Measurements from ENCODE around the gene DHRS7B.
"Not testable (repeated sequence)": the region's sequence is repeated elsewhere in the genome, so short reads cannot be mapped to it uniquely, and the experiment has no call there.

DHRS7B gene

DNA sequence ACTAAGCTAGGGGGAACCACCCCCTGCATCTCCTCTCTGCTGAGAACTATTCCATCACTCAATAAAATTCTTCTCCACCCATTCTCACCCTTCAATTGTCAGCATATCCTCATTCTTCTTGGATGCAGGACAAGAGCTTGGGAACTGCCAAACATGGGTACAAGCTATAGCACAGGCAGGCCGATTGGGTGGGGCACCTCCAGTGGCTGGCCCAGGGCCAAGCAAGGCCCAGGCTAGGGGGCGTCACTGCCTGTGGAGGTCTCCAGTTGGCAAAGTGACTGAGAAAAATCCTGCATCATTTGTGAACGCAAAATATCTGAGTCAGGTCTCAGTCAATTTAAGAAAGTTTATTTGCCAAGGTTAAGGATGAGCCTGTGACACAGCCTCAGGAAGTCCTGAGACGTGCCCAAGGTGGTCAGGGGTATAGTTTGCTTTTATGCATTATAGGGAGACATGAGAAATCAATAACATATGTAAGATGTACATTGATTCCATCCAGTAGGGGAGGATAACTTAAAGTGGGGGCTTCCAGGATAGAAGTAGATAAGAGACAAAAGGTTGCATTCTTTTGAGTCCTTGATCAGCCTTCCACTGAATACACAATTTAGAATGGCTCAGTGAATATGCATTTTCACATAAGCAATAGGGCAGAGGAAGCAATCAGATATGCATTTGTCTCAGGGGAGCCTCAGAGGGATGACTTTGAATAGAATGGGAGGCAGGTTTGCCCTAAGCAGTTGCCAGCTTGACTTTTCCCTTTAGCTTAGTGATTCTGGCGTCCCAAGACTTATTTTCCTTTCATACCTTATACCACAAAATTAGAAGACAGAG is 21.5 kb upstream of the DHRS7B start:
- H3K4me3 ChIP-seq (ENCODE audit: low read length): no peak overlapping the region
- no peak for DNase-seq (ENCODE audit: low read depth, low spot score)

DNA sequence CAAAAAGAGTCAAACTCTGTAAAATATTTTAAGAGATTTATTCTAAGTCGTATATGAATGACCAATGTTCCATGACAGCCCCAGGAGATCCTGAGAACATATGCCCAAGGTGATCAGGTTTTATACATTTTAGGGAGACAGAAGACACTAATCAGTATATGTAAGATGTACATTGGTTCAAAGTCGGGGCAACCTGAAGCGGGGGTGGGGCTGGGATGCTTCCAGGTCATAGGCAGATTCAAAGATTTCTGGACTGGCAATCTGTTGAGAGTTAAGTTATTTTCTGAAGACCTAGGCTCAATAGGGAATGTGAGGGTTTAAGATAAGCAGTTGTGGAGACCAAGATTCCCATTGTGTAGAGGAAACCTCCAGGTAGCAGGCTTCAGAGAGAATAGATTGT is 20.4 kb upstream of the DHRS7B start:
- no peak overlapping the region for H3K4me3 ChIP-seq (ENCODE audit: low read length)
- no peak for DNase-seq (ENCODE audit: low read depth, low spot score)

GRCh38 chr17:21107067-21107650 is 19.6 kb upstream of the DHRS7B start:
- DNase-seq (ENCODE audit: low read depth, low spot score); H3K4me3 ChIP-seq (ENCODE audit: low read length): not testable (repeated sequence)

GRCh38 chr17:21108651-21109050 is 18.1 kb upstream of the DHRS7B start:
- H3K4me3 ChIP-seq (ENCODE audit: low read length): no peak overlapping the region
- DNase-seq (ENCODE audit: low read depth, low spot score): no peak

GRCh38 chr17:21113049-21113690 is 13.6 kb upstream of the DHRS7B start:
- no peak for DNase-seq (ENCODE audit: low read depth, low spot score)
- H3K4me3 ChIP-seq (ENCODE audit: low read length): no peak overlapping the region

- no peak for DNase-seq (ENCODE audit: low read depth, low spot score)
- H3K4me3 ChIP-seq (ENCODE audit: low read length): no peak overlapping the region
Observed at GRCh38 chr17:21113716-21114115, 13.0 kb upstream of the DHRS7B start.

- not testable (repeated sequence) for DNase-seq (ENCODE audit: low read depth, low spot score); H3K4me3 ChIP-seq (ENCODE audit: low read length)
Observed at GRCh38 chr17:21114791-21115190, 12.0 kb upstream of the DHRS7B start.

- H3K4me3 ChIP-seq (ENCODE audit: low read length): no peak overlapping the region
- DNase-seq (ENCODE audit: low read depth, low spot score): peak; percentile 67
Observed at GRCh38 chr17:21119247-21119918, 7.4 kb upstream of the DHRS7B start.

DNA sequence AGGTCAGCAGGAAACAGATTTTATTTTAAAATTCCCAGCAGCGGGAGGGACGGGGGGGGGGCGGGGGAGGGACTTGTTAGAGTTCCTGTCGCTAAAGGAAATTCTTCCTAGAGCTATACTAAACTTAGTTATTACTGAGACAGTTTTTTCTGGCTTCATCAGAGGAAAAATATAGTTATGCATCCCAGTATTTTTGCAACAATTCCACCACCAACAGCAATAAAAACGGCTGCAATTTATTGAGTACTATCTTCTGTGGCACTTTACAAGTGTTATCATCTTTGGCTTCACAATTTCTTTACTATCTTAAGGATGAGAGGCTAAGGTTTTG is 6.9 kb upstream of the DHRS7B start:
- H3K4me3 ChIP-seq (ENCODE audit: low read length): no peak overlapping the region
- DNase-seq (ENCODE audit: low read depth, low spot score): no peak

GRCh38 chr17:21124086-21124485 is 2.7 kb upstream of the DHRS7B start:
- H3K4me3 ChIP-seq (ENCODE audit: low read length): no peak overlapping the region
- DNase-seq (ENCODE audit: low read depth, low spot score): no peak

DNA sequence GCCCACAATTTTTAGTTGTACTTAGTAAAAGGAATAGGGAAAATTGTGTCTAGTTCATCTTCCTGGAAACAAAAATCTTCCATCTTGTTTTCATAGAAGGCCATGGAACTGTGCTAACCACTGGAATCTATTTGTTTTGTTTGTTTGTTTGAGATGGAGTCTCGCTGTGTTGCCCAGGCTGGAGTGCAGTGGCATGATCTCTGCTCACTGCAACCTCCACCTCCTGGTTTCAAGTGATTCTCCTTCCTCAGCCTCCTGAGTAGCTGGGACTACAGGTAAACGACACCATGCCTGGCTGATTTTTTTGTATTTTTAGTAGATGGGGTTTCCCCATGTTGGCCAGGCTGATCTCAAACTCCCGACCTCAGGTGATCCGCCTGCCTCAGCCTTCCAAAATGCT is 2.2 kb upstream of the DHRS7B start:
- not testable (repeated sequence) for H3K4me3 ChIP-seq (ENCODE audit: low read length); DNase-seq (ENCODE audit: low read depth, low spot score)

- DNase-seq (ENCODE audit: low read depth, low spot score): peak; percentile 72
- H3K4me3 ChIP-seq (ENCODE audit: low read length): peak overlapping the region; percentile 91
Observed at GRCh38 chr17:21125862-21126261, 902 bp upstream of the DHRS7B start.

DNA sequence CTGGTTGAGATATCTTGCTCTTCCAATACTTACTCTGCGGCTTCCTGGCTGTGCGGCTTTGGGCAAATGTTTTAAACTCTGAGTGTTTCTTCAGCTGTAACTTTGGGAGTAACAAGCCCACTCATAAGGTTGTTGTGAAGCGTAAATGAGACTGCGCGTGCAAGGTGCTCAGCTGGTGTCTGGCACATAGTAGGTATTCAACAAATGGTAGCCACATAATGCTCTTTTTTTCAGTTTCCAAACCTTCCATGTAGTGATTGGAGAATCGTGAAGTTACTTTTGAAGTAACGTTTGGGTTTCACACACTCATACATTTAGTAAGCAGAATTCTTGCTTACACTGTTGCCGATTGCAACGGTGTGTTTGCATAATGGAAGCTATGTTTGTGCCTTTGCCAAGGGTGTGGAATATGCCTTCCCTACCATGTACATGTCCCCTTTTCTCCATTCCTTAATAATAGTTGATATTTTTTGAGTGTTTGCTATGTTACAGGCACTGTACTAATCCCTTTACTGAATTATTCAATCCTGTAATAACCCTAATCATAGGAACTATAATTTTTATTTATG is 829 bp downstream of the DHRS7B start:
- DNase-seq (ENCODE audit: low read depth, low spot score): no peak
- peak overlapping the region; percentile 91 for H3K4me3 ChIP-seq (ENCODE audit: low read length)

GRCh38 chr17:21129023-21129681 is 2.4 kb downstream of the DHRS7B start:
- no peak overlapping the region for H3K4me3 ChIP-seq (ENCODE audit: low read length)
- no peak for DNase-seq (ENCODE audit: low read depth, low spot score)

DNA sequence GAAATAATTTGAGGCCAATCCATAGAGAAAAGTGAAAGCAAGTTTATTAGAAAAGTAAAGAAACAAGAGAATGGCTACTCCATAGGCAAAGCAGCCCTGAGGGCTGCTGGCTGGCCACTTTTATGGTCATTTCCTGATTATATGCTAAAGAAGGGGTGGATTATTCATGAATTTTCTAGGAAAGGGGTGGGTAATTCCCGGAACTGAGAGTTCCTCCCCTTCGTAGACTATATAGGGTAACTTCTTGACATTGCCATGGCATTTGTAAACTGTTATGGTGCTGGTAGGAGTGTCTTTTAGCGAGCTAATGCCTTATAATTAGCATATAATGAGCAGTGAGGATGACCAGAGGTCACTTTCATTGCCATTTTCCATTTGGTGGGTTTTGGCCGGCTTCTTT is 4.4 kb downstream of the DHRS7B start:
- H3K4me3 ChIP-seq (ENCODE audit: low read length): no peak overlapping the region
- no peak for DNase-seq (ENCODE audit: low read depth, low spot score)

- no peak for DNase-seq (ENCODE audit: low read depth, low spot score)
- H3K4me3 ChIP-seq (ENCODE audit: low read length): no peak overlapping the region
Observed at GRCh38 chr17:21132428-21132827, 5.7 kb downstream of the DHRS7B start.

DNA sequence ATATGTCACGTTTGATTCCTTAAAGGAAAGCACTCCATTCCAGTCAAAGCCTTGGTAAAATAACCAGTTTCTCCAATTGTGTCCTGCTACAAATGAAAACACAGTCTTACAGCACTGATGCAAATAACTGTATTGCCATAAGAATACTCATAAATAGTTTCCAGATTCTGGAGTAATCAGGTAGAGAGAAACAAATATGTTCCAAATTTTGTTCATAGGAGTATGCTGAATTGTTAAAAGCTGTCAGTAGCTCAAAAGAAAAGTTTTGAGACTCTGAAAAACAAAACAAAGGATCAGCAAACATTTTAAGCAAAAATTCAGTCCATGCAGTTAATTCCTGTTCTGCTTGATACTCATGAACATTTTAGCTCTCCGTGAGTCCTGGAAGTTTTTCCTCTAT is 7.8 kb downstream of the DHRS7B start:
- DNase-seq (ENCODE audit: low read depth, low spot score): no peak
- no peak overlapping the region for H3K4me3 ChIP-seq (ENCODE audit: low read length)

DNA sequence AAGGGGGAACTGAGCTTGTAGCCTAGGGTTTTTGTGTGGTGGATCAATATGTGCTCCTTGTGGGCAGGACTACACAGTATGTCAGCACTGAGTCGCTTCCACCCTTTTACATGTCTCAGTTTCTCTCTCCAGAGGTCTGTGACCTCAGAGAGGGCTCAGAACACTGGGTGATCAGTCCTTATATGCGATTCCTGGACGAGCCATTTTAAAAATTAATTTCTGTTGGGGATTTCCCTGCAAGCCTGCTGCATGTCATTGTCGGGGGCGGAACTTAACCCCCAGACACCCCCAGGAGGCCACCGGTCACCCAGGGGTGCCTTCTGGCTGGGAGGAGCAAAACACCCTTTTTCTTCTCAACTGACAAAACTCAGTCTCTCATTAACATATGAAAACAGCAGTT is 14.1 kb downstream of the DHRS7B start:
- no peak for DNase-seq (ENCODE audit: low read depth, low spot score)
- H3K4me3 ChIP-seq (ENCODE audit: low read length): no peak overlapping the region

- no peak overlapping the region for H3K4me3 ChIP-seq (ENCODE audit: low read length)
- DNase-seq (ENCODE audit: low read depth, low spot score): no peak
Observed at GRCh38 chr17:21141331-21141730, 14.6 kb downstream of the DHRS7B start.
